GM19468 (cell line): Measurements from ENCODE around the gene COMMD9.
"Not testable (repeated sequence)": the region's sequence is repeated elsewhere in the genome, so short reads cannot be mapped to it uniquely, and the experiment has no call there.

Source experiments
- ATAC-seq: cut with Tn5 transposase; IDR thresholded peaks from one replicate; pipeline ENCODE4 v1.9.1; 2021; ENCODE audit warnings: mild to moderate bottlenecking, moderate library complexity, moderate number of reproducible peaks; ENCODE audit not compliant: unreplicated experiment; ENCODE audit errors: extremely low read depth

The COMMD9 gene

GRCh38 chr11:36289226-36289852 lies at the start of gene COMMD9:
Gene COMMD9 (minus strand): TSS chr11:36289424. CDS start chr11:36289412, 12 bp downstream.
- ATAC-seq, result peak; percentile 94

DNA sequence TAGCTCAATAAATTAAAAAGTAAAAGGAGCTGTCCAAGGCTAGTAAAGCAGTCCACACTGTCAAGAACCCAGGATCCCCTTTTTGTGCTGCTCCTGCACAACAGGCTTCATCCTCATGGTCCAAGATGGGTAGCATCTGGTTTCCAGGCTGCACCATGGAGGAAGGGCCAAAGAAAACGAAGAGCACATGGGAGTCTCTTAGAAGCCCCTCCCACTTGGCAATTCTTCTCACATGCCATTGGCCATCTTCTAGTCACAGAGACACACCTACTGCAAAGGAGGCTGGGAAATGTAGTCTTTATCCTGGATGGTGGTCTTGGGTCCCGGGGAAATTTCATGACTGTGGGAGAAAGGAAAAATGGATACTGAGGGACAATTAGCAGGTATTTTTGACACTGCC lies 44.7 kb upstream of the COMMD9 start:
- no peak for ATAC-seq

GRCh38 chr11:36333468-36333867 lies 44.2 kb upstream of the COMMD9 start:
- ATAC-seq, result no peak

GRCh38 chr11:36330411-36330810 lies 41.2 kb upstream of the COMMD9 start:
- ATAC-seq, result no peak

GRCh38 chr11:36328966-36329673 lies 39.9 kb upstream of the COMMD9 start:
- no peak for ATAC-seq

GRCh38 chr11:36326524-36327419 lies 37.5 kb upstream of the COMMD9 start:
- no peak for ATAC-seq

GRCh38 chr11:36325403-36325802 lies 36.2 kb upstream of the COMMD9 start:
- ATAC-seq, result not testable (repeated sequence)

- not testable (repeated sequence) for ATAC-seq
Measured at GRCh38 chr11:36324956-36325355, 35.7 kb upstream of the COMMD9 start.

DNA sequence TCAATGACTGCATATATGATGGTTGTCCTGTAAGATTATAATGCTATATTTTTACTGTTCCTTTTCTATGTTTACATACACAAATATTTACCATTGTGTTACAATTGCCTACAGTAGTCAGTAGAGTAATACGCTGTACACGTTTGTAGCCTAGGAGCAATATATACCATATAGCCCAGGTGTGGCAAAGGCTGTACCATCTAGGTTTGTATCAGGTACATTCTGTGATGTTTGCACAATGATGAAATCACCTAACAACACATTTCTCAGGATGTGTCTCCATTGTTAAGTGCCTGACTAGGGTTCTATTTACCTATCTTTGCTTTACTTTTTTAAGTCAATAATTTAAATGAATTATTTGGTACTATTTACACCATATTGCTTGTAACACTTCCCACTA lies 28.8 kb upstream of the COMMD9 start:
- ATAC-seq, result no peak

DNA sequence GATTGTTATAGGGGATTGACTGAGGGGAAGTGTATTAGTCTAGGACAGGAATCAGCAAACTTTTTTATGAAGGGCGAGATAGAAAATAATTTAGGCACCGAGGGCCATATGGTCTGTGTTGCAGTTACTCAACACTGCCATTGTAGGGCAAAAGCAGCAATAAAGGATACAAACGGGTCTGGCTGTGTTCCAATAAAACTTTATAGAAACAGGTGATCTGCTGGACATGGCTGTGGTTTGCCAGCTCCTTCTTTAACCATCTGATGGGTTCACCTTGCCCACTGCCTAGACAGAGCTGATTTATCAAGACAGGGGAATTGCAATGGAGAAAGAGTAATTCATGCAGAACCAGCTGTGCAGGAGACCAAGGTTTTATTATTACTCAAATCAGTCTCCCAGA lies 26.8 kb upstream of the COMMD9 start:
- no peak for ATAC-seq

DNA sequence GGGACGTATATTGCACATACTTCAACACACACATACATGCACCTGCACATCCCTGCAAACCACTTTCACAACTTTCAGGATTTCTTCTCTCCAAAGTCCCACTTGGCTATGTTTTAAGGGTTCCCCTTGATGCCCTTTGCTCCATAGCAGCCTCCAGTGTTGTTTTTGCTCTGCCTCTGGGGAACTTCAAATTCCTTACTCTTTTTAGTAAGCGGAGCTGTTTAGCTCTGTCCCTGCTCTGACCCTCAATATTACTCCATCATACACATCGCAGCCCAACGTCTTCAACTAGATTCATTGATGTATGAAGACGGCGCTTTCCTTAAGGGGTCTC lies 25.2 kb upstream of the COMMD9 start:
- ATAC-seq, result no peak

GRCh38 chr11:36313750-36314433 lies 24.7 kb upstream of the COMMD9 start:
- peak; percentile 42 for ATAC-seq

- ATAC-seq, result no peak
Measured at GRCh38 chr11:36312611-36313472, 23.6 kb upstream of the COMMD9 start.

DNA sequence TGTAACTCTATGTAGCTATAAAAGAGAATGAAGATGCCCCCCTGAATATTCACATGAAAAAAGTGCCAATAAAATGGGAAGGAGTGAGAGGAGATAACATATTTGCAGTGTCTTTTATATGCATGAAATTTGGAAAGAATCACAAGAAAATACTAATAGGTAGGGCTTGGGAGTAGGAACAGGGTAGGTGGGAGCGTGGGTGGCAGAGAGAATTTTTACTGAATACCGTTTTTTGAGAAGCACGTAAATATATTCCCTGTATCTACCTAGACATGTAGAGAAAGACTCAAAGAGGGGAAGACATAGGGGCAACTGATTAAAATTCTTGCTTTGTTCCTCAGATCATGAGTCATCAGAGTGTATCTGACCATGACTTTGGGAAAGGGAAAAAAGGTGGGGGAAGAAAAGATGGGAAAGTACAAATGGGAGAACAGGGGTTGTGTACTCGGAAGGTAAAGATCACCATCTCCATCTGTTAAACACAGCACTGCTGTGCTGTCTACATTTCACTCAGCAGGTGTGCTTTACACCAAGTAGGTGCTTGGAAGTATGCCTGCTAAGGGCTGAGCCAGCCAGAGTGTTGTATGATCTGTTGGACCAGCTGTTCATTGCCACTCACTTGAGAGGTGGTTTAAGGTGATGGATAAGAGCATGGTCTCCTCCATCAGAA lies 22.8 kb upstream of the COMMD9 start:
- no peak for ATAC-seq

- no peak for ATAC-seq
Measured at GRCh38 chr11:36309779-36310178, 20.6 kb upstream of the COMMD9 start.

GRCh38 chr11:36308577-36308976 lies 19.4 kb upstream of the COMMD9 start:
- no peak for ATAC-seq

DNA sequence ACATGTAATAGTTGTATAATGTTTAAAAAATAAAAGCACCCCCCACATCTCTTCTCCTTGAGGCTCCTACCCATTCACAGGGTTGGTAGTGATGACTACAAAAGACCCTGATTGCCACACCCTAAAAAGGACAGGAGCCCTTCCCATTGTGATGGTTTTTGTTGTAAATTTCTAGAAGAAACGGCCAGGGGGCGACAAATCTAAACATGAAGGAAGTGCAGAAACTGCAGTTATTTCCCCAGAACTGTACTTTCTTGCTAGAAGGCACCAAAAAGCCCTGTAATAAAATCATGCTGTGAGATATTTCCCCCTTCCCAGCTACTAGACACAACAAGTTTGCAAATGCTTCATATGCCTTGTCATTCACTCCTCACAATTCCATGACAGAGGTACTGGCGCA lies 17.7 kb upstream of the COMMD9 start:
- no peak for ATAC-seq

- ATAC-seq, result no peak
Measured at GRCh38 chr11:36305047-36305446, 15.8 kb upstream of the COMMD9 start.

DNA sequence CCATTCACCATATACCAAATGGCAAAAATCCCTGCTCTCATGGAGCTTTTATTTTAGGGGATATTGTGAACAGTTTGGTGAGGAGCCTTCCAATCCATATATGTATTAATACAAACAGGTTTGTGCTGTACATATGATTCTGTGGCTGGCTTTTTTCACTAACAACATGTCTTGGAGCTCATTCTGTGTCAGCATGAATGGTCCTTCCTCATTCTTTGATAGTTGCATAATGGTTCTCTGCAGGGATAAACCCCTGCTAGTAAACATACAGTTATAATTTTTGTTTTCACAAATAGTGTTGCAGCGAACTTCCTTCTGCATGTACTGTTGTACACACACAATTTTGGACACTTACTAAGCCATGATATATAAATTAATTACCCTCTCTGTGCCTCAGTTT lies 15.1 kb upstream of the COMMD9 start:
- ATAC-seq, result no peak
